ENCODE results near the gene LMBR1L.

- TF ChIP-seq CTCF (IDR thresholded peaks at IDR 0.05 in 2 of 3, conservative IDR thresholded peaks at IDR 0.05 in 1 of 3; ENCODE audit: control insufficient read depth in 2 of 3, extremely low read depth in 1 of 3, insufficient read depth in 1 of 3, low read depth in 3 of 3, low read length in 3 of 3) (peak; percentile 76 to 89 (median 84)), TCF7 (IDR thresholded peaks at IDR 0.05; ENCODE audit: borderline replicate concordance) (no peak), ATF2 (IDR thresholded peaks at IDR 0.05; ENCODE audit: low read length) (no peak), NRF1 (conservative IDR thresholded peaks at IDR 0.05; ENCODE audit: low read depth, low read length) (no peak), SRF (IDR thresholded peaks at IDR 0.05; ENCODE audit: low read depth in 2 of 2, low read length in 2 of 2) (no peak), HDAC2 (IDR thresholded peaks at IDR 0.05) (no peak), ESRRA (IDR thresholded peaks at IDR 0.05; ENCODE audit: low read length) (no peak), CBX5 (IDR thresholded peaks at IDR 0.05; ENCODE audit: low read depth) (no peak), NFYB (IDR thresholded peaks at IDR 0.05; ENCODE audit: insufficient read depth, low read depth, low read length) (no peak), PBX3 (IDR thresholded peaks at IDR 0.05; ENCODE audit: insufficient replicate concordance, low read depth, low read length) (no peak), RAD21 (IDR thresholded peaks at IDR 0.05; ENCODE audit: insufficient read depth, low read depth, low read length) (peak; percentile 55), BCLAF1 (IDR thresholded peaks at IDR 0.05) (no peak), POLR2A (IDR thresholded peaks at IDR 0.05; ENCODE audit: low read depth, low read length) (no peak), EZH2 (IDR thresholded peaks at IDR 0.05; ENCODE audit: borderline replicate concordance, control insufficient read depth, low read depth, low read length) (no peak)
Measured at GRCh38 chr12:49098035-49098451, 12.6 kb downstream of the LMBR1L start.

All from GM12878 (cell line).